G401 (cell line): ENCODE data around the gene ST8SIA1. TPM values are rescaled to one million over a fixed set of nuclear protein-coding genes. Genes with fewer than 3 reads are reported as not detected.

ENCODE experiments used
- DNase-seq: peaks from one replicate; pipeline ENCODE4 v3.0.0-alpha.2; 2015; ENCODE audit warnings: low spot score
- in situ Hi-C: cut with HindIII; loops from 2 replicates; pipeline ENCODE4 v1.10.0; 2016; ENCODE audit warnings: low sequenced_read_pairs, mixed read lengths
- total RNA-seq: library from RNA; depleted of rRNA; stranded (reverse); fragments of >200 nt; shearing (Covaris generic); gene quantifications from 2 replicates; pipeline ENCODE4 v1.2.3, GENCODE V29; 2014

ST8SIA1 gene
- total RNA-seq, 1 experiment from 2014 or later = not detected

DNA sequence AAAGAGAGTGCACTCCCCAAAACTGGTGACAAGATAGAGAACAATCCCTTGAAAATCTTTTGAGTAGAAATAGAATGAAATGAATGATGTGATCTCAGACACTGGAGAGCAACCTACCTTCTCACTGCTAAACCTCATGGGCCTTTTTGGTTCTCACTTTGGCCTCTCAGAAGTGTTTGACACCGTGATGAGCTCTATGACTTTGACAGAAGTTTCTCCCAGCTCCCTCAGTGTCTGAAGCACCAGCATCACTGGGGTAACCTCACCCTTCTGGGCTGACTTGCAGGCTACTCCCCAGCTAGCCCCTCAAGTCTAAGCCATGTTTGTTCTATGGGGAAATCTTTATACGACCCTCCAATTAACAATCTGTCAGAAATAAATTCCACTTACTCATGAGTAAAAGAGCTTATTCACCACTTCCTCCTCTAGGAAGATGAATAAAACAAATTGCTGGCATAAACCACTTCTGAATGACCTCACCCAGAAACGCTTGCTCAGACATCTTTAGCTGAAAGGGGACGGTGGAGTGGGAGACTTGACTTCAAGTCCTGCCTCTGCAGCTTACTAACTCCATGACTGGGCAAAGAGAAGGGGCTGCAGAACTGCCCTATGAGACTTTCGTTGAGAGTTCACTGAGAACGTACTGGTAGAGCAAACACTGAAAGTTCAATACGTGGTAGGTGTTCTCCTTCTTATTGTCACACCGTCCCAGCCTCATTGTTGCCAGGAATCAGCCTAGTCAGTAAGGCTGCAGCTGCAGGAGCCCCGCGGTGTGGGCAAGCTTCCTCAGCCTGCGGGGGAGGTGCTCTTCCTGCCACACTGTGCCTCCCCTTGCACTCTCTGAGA lies 46.5 kb downstream of the ST8SIA1 start:
- in situ Hi-C loops = no loop called here
- peak; percentile 23 for DNase-seq

DNA sequence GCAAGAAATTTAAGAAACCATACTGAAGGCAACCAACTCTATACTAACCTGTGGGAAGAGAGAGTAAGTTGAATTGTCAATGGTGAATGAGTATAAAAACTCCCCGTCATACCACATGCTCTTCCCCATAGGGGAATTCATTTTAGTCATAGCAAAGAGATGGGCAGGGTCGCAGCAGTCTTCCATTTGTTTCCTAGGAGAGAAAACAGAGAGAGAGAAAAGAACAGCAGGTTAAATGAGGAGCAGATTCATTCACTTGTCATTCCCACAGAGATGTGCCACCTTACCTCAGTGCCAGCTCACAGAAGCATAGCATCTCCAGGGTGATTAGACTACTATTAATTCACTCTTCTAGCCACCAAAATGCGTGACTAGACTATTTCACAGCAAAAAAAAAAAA lies 47.4 kb downstream of the ST8SIA1 start:
- DNase-seq = no peak
- in situ Hi-C loops = no loop called here

GRCh38 chr12:22286569-22286968 lies 47.9 kb downstream of the ST8SIA1 start:
- in situ Hi-C loops = no loop called here
- no peak for DNase-seq

GRCh38 chr12:22285846-22286245 lies 48.7 kb downstream of the ST8SIA1 start:
- no peak for DNase-seq
- in situ Hi-C loops = no loop called here

GRCh38 chr12:22284871-22285270 lies 49.6 kb downstream of the ST8SIA1 start:
- DNase-seq = no peak
- in situ Hi-C loops = no loop called here

GRCh38 chr12:22283508-22283907 lies 51.0 kb downstream of the ST8SIA1 start:
- no peak for DNase-seq
- in situ Hi-C loops = no loop called here

DNA sequence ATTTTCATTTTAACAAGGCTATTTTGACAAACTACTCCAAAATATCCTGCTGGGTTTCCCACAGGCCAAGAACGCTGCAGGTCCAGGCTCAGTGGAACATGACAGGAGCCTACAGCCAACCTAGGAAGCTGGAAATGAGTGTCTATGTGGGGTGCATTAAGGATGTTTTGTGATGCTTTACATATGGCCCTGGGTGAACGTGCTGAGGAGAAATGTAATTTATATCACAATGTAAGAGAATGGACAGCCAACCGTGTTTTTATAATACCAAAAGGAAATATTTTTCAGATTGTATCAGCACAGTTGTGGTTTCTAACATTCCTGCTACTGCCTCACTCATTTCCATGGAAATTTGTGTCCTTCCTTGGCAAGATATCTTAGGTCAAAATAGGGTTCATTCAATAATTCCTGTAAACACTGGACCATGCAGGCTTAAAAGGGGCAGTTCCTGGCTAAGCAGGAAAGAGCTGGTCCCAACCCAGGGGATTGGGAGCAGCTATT lies 51.5 kb downstream of the ST8SIA1 start:
- in situ Hi-C loops = no loop called here
- DNase-seq = no peak

DNA sequence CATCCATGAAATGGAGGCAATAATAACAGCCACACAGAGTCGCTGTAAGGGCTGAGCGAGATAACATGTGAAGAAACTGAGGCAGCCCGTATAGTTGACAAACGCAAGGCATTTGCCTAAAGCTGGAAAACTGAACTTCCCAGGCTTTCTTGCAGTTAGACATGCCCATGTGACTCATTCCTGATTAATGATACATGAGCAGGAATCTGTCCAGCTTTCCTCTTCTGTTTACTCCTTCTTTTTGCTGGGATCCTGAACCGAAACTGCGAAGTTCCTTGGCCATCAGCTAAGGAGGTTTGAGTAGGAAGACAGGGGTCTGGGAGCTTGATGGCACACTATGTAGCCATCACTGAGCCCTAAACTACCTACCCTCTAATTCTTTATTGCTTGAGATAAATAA lies 52.2 kb downstream of the ST8SIA1 start:
- no peak for DNase-seq
- in situ Hi-C loops = no loop called here

GRCh38 chr12:22276867-22277266 lies 57.6 kb downstream of the ST8SIA1 start:
- in situ Hi-C loops = no loop called here

GRCh38 chr12:22276313-22276712 lies 58.2 kb downstream of the ST8SIA1 start:
- in situ Hi-C loops = no loop called here
- DNase-seq = no peak

More at GRCh38 chr12:22276867-22277266, 57.6 kb downstream of the ST8SIA1 start:
- no peak for DNase-seq

GRCh38 chr12:22275843-22276242 lies 58.7 kb downstream of the ST8SIA1 start:
- DNase-seq = peak; percentile 11
- in situ Hi-C loops = no loop called here

- peak; percentile 64 for DNase-seq
- in situ Hi-C loops = no loop called here
Measured at GRCh38 chr12:22272335-22273151, 62.0 kb downstream of the ST8SIA1 start.

GRCh38 chr12:22271023-22271422 lies 63.5 kb downstream of the ST8SIA1 start:
- no peak for DNase-seq
- in situ Hi-C loops = no loop called here

- DNase-seq = no peak
- in situ Hi-C loops = no loop called here
Measured at GRCh38 chr12:22268973-22269372, 65.5 kb downstream of the ST8SIA1 start.

GRCh38 chr12:22268406-22268805 lies 66.1 kb downstream of the ST8SIA1 start:
- in situ Hi-C loops = no loop called here
- DNase-seq = no peak

DNA sequence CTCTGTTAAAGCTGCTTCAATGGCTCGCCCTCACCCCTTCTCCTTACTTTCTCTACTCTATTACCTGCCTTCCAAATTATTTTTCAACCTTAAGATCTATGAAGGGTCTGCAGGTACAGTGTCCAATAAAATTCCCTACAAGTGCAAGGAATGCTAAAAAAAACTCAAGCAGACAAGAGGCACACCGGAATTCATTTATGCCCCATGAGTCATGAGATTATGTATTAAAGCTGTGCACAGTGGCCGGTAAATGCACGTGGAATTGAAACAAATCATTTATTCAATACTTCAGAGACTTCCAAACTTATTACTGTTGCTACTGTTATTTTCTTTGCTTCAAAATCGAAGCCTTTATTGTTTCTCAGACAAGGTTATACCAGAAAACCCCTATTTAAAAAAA lies 68.4 kb downstream of the ST8SIA1 start:
- no peak for DNase-seq
- in situ Hi-C loops = no loop called here

GRCh38 chr12:22264380-22264779 lies 70.1 kb downstream of the ST8SIA1 start:
- in situ Hi-C loops = no loop called here
- no peak for DNase-seq

- no peak for DNase-seq
- in situ Hi-C loops = no loop called here
Measured at GRCh38 chr12:22262309-22262708, 72.2 kb downstream of the ST8SIA1 start.

GRCh38 chr12:22257100-22257499 lies 77.4 kb downstream of the ST8SIA1 start:
- in situ Hi-C loops = no loop called here
- DNase-seq = no peak

DNA sequence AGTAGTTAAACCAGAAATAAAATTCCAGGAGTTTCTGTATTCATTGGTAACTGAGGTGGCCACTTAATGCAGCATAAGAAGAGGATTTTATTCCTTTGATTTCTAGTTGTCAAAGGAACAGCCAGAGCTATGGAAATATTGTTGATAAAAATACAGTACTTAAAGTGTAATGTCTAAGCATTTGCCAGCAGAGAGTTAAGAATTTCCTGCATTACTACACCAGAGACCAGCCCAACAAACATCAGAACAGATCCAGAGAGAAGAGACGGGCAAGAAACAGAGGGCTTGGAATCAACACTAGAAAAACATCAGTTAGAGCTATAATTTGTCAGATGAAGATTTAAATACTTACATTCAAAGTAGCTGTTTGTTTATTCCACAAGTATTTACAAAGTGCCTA lies 77.9 kb downstream of the ST8SIA1 start:
- in situ Hi-C loops = no loop called here
- peak; percentile 30 for DNase-seq
